GM12892 (cell line): Measurements from ENCODE around the gene KIF16B.

Experiments used
- DNase-seq: peaks from one replicate; pipeline ENCODE4 v3.0.0; 2011; ENCODE audit not compliant: insufficient read length
- FAIRE-seq: peaks from 2 replicates; lab custom pipeline; 2011; peaks lifted over from hg19 to GRCh38; lab: Jason Lieb, UNC
- POLR2A ChIP-seq: IDR thresholded peaks from 2 replicates; pipeline ENCODE4 v1.6.1; 2011; ENCODE audit warnings: low read depth, low read length, control low read depth
- POLR2AphosphoS5 ChIP-seq: IDR thresholded peaks from 2 replicates; pipeline ENCODE4 v1.6.1; 2011; ENCODE audit warnings: low read depth, low read length, control low read depth
- TAF1 ChIP-seq: IDR thresholded peaks from 2 replicates; pipeline ENCODE4 v1.6.1; 2011; ENCODE audit warnings: low read depth, mild to moderate bottlenecking, control low read depth, low read length, borderline replicate concordance

Gene KIF16B

GRCh38 chr20:16433293-16433580 is 140.0 kb downstream of the KIF16B start:
- TF ChIP-seq TAF1 = no peak
- TF ChIP-seq POLR2AphosphoS5 = no peak
- TF ChIP-seq POLR2A = no peak
- no peak for FAIRE-seq
- no peak for DNase-seq

- FAIRE-seq = no peak
- no peak for DNase-seq
- TF ChIP-seq POLR2AphosphoS5 = no peak
- no peak for TF ChIP-seq TAF1
- no peak for TF ChIP-seq POLR2A
These were observed 140.6 kb downstream of the KIF16B start for GRCh38 chr20:16432466-16433292.

- TF ChIP-seq POLR2A (no peak), TAF1 (no peak), POLR2AphosphoS5 (no peak)
- no peak for DNase-seq
- FAIRE-seq = no peak
These were observed 145.1 kb downstream of the KIF16B start for GRCh38 chr20:16428112-16428511.

GRCh38 chr20:16427571-16427970 is 145.7 kb downstream of the KIF16B start:
- no peak for FAIRE-seq
- no peak for TF ChIP-seq POLR2A
- TF ChIP-seq TAF1 = no peak
- TF ChIP-seq POLR2AphosphoS5 = no peak
- no peak for DNase-seq

GRCh38 chr20:16424780-16425179 is 148.5 kb downstream of the KIF16B start:
- TF ChIP-seq POLR2A (no peak), TAF1 (no peak), POLR2AphosphoS5 (no peak)
- no peak for FAIRE-seq
- DNase-seq = no peak

- TF ChIP-seq POLR2AphosphoS5 (no peak), TAF1 (no peak), POLR2A (no peak)
- FAIRE-seq (no peak), DNase-seq (no peak)
These were observed 149.7 kb downstream of the KIF16B start for GRCh38 chr20:16423311-16424212.

- no peak for DNase-seq
- no peak for FAIRE-seq
- TF ChIP-seq POLR2AphosphoS5 (no peak), POLR2A (no peak), TAF1 (no peak)
These were observed 154.0 kb downstream of the KIF16B start for GRCh38 chr20:16419138-16419715.

GRCh38 chr20:16418616-16419015 is 154.6 kb downstream of the KIF16B start:
- FAIRE-seq = no peak
- no peak for DNase-seq

GRCh38 chr20:16417001-16417400 is 156.2 kb downstream of the KIF16B start:
- TF ChIP-seq POLR2A (no peak), POLR2AphosphoS5 (no peak), TAF1 (no peak)
- FAIRE-seq = no peak
- DNase-seq = no peak

More at GRCh38 chr20:16418616-16419015, 154.6 kb downstream of the KIF16B start:
- TF ChIP-seq POLR2AphosphoS5 = no peak
- no peak for TF ChIP-seq TAF1
- no peak for TF ChIP-seq POLR2A

GRCh38 chr20:16415071-16416053 is 157.9 kb downstream of the KIF16B start:
- no peak for FAIRE-seq
- TF ChIP-seq POLR2A = no peak
- TF ChIP-seq POLR2AphosphoS5 = no peak
- no peak for TF ChIP-seq TAF1

More at GRCh38 chr20:16415071-16416053, 157.9 kb downstream of the KIF16B start:
- DNase-seq = no peak
